K562 (cell line): ENCODE data around the gene ZNHIT2. TPM values are rescaled to one million over a fixed set of nuclear protein-coding genes. Genes with fewer than 3 reads are reported as not detected.

ENCODE experiments used
- CHD2 ChIP-seq: IDR thresholded peaks from 2 replicates; pipeline ENCODE4 v1.6.1; 2011; ENCODE audit warnings: low read depth, low read length
- NONO ChIP-seq, 2 experiments: fragments of 200-400 bp in 1 of 2; fragments of 450-650 bp in 1 of 2; formaldehyde crosslinking in 1 of 2; IDR thresholded peaks; 2 replicates each; pipeline ENCODE4 v1.6.1; 2017; ENCODE audit warnings: low read depth in 2 of 2, mild to moderate bottlenecking in 2 of 2, moderate library complexity in 2 of 2, low read length in 1 of 2
- polyA plus RNA-seq, 8 experiments: library from polyadenylated mRNA; depleted of rRNA in 4 of 8; stranded (reverse) in 5 of 8; unstranded in 3 of 8; fragments of >200 nt; fragmentation: Nextera tagmentation in 2 of 8; fragmentation: Illumina TruSeq in 1 of 8; extraction: Ambion mirVana in 2 of 8; extraction: Trizol in 1 of 8; gene quantifications; 2 replicates each; pipeline versions ENCODE4 v1.2.1 to v1.2.3, GENCODE V29; 2011 to 2014; ENCODE audit warnings: inconsistent platforms in 1 of 8, missing spikeins in 1 of 8
- total RNA-seq, 7 experiments: library from RNA; depleted of rRNA in 6 of 7; stranded (reverse); fragments of >200 nt in 6 of 7; fragmentation: Illumina TruSeq in 2 of 7; extraction: Trizol in 2 of 7; gene quantifications; 2 replicates each; pipeline versions ENCODE4 v1.2.1 to v1.2.3, GENCODE V29; 2011 to 2021; ENCODE audit warnings: low replicate concordance in 1 of 7
- TF ChIP-seq, protein P1 (sequence below), 2 experiments: fragments of 450-650 bp; formaldehyde crosslinking in 1 of 2; IDR thresholded peaks; 2 replicates each; pipeline versions ENCODE4 v1.4.0 to v1.6.1; 2014 to 2020; ENCODE audit warnings: mild to moderate bottlenecking in 2 of 2, borderline replicate concordance in 1 of 2, low read depth in 1 of 2
- TF ChIP-seq, protein P2 (sequence below): fragments of 450-650 bp; formaldehyde crosslinking; IDR thresholded peaks from 2 replicates; pipeline ENCODE4 v1.4.0; 2020; ENCODE audit warnings: mild to moderate bottlenecking, moderate library complexity
- TF ChIP-seq, protein P3 (sequence below): sonication (generic); formaldehyde crosslinking; IDR thresholded peaks from 2 replicates; pipeline ENCODE4 v1.8.0; 2022; ENCODE audit warnings: mild to moderate bottlenecking, missing genetic modification reagents
- TF ChIP-seq, protein P4 (sequence below), 2 experiments: fragments of 450-650 bp; IDR thresholded peaks; 2 replicates each; pipeline ENCODE4 v1.6.1; 2018; ENCODE audit warnings: mild to moderate bottlenecking in 2 of 2, low read depth in 1 of 2; ENCODE audit not compliant: partially characterized antibody in 2 of 2

The ZNHIT2 gene
- total and polyA plus RNA-seq, 9 of the 15 experiments (the other 6 are each of a cell fraction or from before 2014, with no cell fraction given), result 0.08 to 39.0 (median 2.5) TPM

DNA sequence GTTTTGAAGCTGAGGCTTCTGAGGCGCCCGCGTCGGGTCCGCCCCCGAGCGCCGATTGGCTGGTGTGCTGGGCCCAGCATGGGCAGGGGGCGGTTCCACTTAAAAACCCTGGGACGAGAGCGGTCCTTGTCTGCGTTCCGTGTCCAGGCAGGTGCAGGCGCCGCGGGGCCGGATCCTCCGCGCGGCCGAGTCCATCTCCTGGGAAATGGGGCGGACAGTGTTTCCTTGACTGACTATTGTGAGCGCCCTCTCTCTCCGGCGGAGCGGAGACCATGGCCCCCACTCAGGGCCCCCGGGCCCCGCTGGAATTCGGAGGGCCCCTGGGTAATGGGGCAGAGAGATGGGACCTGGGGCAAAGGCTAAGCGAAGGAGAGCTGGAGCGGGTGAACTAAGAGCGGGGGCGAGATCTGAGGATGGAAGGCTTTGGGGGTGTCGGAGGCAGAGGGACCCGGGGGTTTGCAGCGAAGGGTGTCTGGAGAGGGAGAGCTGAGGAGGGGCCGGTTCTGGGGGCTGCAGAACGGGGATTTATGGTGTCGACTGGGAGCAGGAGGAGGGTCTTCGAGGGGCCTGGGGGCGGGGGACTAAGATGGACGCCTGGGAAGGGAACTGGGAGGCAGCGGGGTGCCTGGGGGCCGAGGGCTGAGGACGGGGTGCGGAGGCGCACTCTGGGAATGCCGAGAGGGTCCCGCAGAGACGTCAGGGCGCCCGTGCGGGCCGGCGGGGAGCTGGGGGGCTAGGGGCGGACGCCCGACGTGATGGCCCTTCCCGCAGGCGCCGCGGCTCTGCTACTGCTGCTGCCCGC lies 5.6 kb downstream of the ZNHIT2 start, which contains the start of gene TM7SF2 (continued):
- TF ChIP-seq, protein P1, sequence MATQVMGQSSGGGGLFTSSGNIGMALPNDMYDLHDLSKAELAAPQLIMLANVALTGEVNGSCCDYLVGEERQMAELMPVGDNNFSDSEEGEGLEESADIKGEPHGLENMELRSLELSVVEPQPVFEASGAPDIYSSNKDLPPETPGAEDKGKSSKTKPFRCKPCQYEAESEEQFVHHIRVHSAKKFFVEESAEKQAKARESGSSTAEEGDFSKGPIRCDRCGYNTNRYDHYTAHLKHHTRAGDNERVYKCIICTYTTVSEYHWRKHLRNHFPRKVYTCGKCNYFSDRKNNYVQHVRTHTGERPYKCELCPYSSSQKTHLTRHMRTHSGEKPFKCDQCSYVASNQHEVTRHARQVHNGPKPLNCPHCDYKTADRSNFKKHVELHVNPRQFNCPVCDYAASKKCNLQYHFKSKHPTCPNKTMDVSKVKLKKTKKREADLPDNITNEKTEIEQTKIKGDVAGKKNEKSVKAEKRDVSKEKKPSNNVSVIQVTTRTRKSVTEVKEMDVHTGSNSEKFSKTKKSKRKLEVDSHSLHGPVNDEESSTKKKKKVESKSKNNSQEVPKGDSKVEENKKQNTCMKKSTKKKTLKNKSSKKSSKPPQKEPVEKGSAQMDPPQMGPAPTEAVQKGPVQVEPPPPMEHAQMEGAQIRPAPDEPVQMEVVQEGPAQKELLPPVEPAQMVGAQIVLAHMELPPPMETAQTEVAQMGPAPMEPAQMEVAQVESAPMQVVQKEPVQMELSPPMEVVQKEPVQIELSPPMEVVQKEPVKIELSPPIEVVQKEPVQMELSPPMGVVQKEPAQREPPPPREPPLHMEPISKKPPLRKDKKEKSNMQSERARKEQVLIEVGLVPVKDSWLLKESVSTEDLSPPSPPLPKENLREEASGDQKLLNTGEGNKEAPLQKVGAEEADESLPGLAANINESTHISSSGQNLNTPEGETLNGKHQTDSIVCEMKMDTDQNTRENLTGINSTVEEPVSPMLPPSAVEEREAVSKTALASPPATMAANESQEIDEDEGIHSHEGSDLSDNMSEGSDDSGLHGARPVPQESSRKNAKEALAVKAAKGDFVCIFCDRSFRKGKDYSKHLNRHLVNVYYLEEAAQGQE (IDR thresholded peaks at IDR 0.05; ENCODE audit: borderline replicate concordance), result no peak
- TF ChIP-seq, protein P1 (CRISPR knock-in tag; IDR thresholded peaks at IDR 0.05; ENCODE audit: low read depth), result no peak
- TF ChIP-seq, protein P2, sequence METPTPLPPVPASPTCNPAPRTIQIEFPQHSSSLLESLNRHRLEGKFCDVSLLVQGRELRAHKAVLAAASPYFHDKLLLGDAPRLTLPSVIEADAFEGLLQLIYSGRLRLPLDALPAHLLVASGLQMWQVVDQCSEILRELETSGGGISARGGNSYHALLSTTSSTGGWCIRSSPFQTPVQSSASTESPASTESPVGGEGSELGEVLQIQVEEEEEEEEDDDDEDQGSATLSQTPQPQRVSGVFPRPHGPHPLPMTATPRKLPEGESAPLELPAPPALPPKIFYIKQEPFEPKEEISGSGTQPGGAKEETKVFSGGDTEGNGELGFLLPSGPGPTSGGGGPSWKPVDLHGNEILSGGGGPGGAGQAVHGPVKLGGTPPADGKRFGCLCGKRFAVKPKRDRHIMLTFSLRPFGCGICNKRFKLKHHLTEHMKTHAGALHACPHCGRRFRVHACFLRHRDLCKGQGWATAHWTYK (CRISPR knock-in tag), result 0 out of 2 replicates have a peak, but pooled peaks have one; percentile 15
- TF ChIP-seq, protein P3, sequence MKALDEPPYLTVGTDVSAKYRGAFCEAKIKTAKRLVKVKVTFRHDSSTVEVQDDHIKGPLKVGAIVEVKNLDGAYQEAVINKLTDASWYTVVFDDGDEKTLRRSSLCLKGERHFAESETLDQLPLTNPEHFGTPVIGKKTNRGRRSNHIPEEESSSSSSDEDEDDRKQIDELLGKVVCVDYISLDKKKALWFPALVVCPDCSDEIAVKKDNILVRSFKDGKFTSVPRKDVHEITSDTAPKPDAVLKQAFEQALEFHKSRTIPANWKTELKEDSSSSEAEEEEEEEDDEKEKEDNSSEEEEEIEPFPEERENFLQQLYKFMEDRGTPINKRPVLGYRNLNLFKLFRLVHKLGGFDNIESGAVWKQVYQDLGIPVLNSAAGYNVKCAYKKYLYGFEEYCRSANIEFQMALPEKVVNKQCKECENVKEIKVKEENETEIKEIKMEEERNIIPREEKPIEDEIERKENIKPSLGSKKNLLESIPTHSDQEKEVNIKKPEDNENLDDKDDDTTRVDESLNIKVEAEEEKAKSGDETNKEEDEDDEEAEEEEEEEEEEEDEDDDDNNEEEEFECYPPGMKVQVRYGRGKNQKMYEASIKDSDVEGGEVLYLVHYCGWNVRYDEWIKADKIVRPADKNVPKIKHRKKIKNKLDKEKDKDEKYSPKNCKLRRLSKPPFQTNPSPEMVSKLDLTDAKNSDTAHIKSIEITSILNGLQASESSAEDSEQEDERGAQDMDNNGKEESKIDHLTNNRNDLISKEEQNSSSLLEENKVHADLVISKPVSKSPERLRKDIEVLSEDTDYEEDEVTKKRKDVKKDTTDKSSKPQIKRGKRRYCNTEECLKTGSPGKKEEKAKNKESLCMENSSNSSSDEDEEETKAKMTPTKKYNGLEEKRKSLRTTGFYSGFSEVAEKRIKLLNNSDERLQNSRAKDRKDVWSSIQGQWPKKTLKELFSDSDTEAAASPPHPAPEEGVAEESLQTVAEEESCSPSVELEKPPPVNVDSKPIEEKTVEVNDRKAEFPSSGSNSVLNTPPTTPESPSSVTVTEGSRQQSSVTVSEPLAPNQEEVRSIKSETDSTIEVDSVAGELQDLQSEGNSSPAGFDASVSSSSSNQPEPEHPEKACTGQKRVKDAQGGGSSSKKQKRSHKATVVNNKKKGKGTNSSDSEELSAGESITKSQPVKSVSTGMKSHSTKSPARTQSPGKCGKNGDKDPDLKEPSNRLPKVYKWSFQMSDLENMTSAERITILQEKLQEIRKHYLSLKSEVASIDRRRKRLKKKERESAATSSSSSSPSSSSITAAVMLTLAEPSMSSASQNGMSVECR, result no peak
- no peak; the same call in 1 of the 2 replicates for TF ChIP-seq CHD2
- TF ChIP-seq, protein P4, sequence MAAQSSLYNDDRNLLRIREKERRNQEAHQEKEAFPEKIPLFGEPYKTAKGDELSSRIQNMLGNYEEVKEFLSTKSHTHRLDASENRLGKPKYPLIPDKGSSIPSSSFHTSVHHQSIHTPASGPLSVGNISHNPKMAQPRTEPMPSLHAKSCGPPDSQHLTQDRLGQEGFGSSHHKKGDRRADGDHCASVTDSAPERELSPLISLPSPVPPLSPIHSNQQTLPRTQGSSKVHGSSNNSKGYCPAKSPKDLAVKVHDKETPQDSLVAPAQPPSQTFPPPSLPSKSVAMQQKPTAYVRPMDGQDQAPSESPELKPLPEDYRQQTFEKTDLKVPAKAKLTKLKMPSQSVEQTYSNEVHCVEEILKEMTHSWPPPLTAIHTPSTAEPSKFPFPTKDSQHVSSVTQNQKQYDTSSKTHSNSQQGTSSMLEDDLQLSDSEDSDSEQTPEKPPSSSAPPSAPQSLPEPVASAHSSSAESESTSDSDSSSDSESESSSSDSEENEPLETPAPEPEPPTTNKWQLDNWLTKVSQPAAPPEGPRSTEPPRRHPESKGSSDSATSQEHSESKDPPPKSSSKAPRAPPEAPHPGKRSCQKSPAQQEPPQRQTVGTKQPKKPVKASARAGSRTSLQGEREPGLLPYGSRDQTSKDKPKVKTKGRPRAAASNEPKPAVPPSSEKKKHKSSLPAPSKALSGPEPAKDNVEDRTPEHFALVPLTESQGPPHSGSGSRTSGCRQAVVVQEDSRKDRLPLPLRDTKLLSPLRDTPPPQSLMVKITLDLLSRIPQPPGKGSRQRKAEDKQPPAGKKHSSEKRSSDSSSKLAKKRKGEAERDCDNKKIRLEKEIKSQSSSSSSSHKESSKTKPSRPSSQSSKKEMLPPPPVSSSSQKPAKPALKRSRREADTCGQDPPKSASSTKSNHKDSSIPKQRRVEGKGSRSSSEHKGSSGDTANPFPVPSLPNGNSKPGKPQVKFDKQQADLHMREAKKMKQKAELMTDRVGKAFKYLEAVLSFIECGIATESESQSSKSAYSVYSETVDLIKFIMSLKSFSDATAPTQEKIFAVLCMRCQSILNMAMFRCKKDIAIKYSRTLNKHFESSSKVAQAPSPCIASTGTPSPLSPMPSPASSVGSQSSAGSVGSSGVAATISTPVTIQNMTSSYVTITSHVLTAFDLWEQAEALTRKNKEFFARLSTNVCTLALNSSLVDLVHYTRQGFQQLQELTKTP (IDR thresholded peaks at IDR 0.05; ENCODE audit: low read depth in 1 of 2, partially characterized antibody in 2 of 2), result peak in 1 of 2 experiments; percentile 20
- peak in 1 of 2 experiments; percentile 53; a peak in 1 of 4 replicates for TF ChIP-seq NONO (IDR thresholded peaks at IDR 0.05; ENCODE audit: low read depth in 2 of 2, low read length in 1 of 2)
